IMR-90 (cell line): ENCODE measurements around the gene GALNT17. TPM values are rescaled to one million over a fixed set of nuclear protein-coding genes. Genes with fewer than 3 reads are reported as not detected.

ENCODE experiments used
- ATAC-seq: fragments of 200-7000 bp; cut with Tn5 transposase; 2 replicates; pipeline ENCODE4 v1.9.1; 2020; ENCODE audit warnings: low read depth, mild to moderate bottlenecking, moderate library complexity
- BruUV-seq: library from RNA; stranded (reverse); fragments of 400-500 nt; replicated peaks from 2 replicates; lab custom pipeline; 2021; lab: Mats Ljungman, UMichigan
- CTCF ChIA-PET: fragments of 300-600 bp; formaldehyde crosslinking; extraction: SDS; loops from one replicate; lab custom pipeline; 2021; ENCODE audit warnings: antibody characterized with exemption; lab: Yijun Ruan, JAX
- POLR2A ChIA-PET: fragments of 300-600 bp; sonication (Branson Sonifier 250); formaldehyde crosslinking; loops from one replicate; lab custom pipeline; 2022; ENCODE audit warnings: antibody characterized with exemption; ENCODE audit not compliant: unreplicated experiment; lab: Charles Lee
- DNase-seq: peaks from one replicate; pipeline ENCODE4 v3.0.0; 2013
- H2AFZ ChIP-seq: replicated peaks from 2 replicates; pipeline ENCODE3; 2013; ENCODE audit warnings: low read length, mild to moderate bottlenecking; ENCODE audit not compliant: poor library complexity
- H2AK5ac ChIP-seq: 2 replicates; pipeline ENCODE4 v1.6.1; 2013; ENCODE audit warnings: low read depth, low read length, inconsistent platforms
- H2AK9ac ChIP-seq: replicated peaks from 2 replicates; pipeline ENCODE3; 2013; ENCODE audit warnings: mild to moderate bottlenecking, low read depth, low read length, moderate library complexity; ENCODE audit not compliant: poor library complexity
- H2BK120ac ChIP-seq: 2 replicates; pipeline ENCODE4 v1.6.1; 2013; ENCODE audit warnings: low read depth, low read length, inconsistent platforms
- H2BK15ac ChIP-seq: 3 replicates; pipeline ENCODE4 v1.6.1; 2013; ENCODE audit warnings: low read depth, low read length, inconsistent platforms
- H2BK20ac ChIP-seq: 2 replicates; pipeline ENCODE4 v1.6.1; 2013; ENCODE audit warnings: low read depth, mild to moderate bottlenecking, inconsistent platforms, low read length, moderate library complexity
- H2BK5ac ChIP-seq: 2 replicates; pipeline ENCODE4 v1.6.1; 2013; ENCODE audit warnings: mild to moderate bottlenecking, low read depth, low read length, inconsistent platforms; ENCODE audit not compliant: poor library complexity, severe bottlenecking
- H3K14ac ChIP-seq: replicated peaks from 2 replicates; pipeline ENCODE4 v1.6.1; 2013; ENCODE audit warnings: low read depth, low read length, inconsistent platforms
- H3K18ac ChIP-seq: 2 replicates; pipeline ENCODE4 v1.6.1; 2013; ENCODE audit warnings: low read depth, low read length, control low read depth
- H3K23ac ChIP-seq: 2 replicates; pipeline ENCODE4 v1.6.1; 2013; ENCODE audit warnings: low read depth, low read length, inconsistent platforms
- H3K27ac ChIP-seq: 2 replicates; pipeline ENCODE4 v1.5.1; 2013; ENCODE audit warnings: mild to moderate bottlenecking, control low read depth, low read length; ENCODE audit not compliant: insufficient read depth
- H3K27me3 ChIP-seq: 2 replicates; pipeline ENCODE4 v1.6.1; 2013; ENCODE audit warnings: low read length; ENCODE audit not compliant: control insufficient read depth, insufficient read depth
- H3K36me3 ChIP-seq: 2 replicates; pipeline ENCODE4 v1.6.1; 2013; ENCODE audit warnings: low read length, mixed read lengths; ENCODE audit not compliant: control insufficient read depth, insufficient read depth
- H3K4ac ChIP-seq: 2 replicates; pipeline ENCODE4 v1.6.1; 2013; ENCODE audit warnings: low read depth, low read length, inconsistent platforms
- H3K4me1 ChIP-seq: 2 replicates; pipeline ENCODE4 v1.6.1; 2013; ENCODE audit warnings: low read length, mixed read lengths; ENCODE audit not compliant: control insufficient read depth, insufficient read depth
- H3K4me2 ChIP-seq: 2 replicates; pipeline ENCODE4 v1.6.1; 2013; ENCODE audit warnings: low read depth, mild to moderate bottlenecking, control low read depth, low read length, moderate library complexity
- H3K4me3 ChIP-seq: 2 replicates; pipeline ENCODE4 v1.5.1; 2013; ENCODE audit warnings: low read depth, mild to moderate bottlenecking, control low read depth, low read length, moderate library complexity; ENCODE audit not compliant: insufficient read depth
- H3K56ac ChIP-seq: 2 replicates; pipeline ENCODE4 v1.6.1; 2013; ENCODE audit warnings: low read length, inconsistent platforms; ENCODE audit not compliant: insufficient read depth; ENCODE audit errors: extremely low read depth
- H3K79me1 ChIP-seq, 2 experiments: 2 replicates each; pipeline ENCODE4 v1.6.1; 2013; ENCODE audit warnings: low read length in 2 of 2, inconsistent platforms in 1 of 2, low read depth in 1 of 2
- H3K9ac ChIP-seq: 2 replicates; pipeline ENCODE4 v1.6.1; 2013; ENCODE audit warnings: low read depth, low read length, control low read depth
- H3K9me1 ChIP-seq: 2 replicates; pipeline ENCODE4 v1.6.1; 2013; ENCODE audit warnings: low read length, inconsistent platforms; ENCODE audit not compliant: insufficient read depth
- H3K9me3 ChIP-seq: 2 replicates; pipeline ENCODE4 v1.6.1; 2013; ENCODE audit warnings: low read length; ENCODE audit not compliant: control insufficient read depth, insufficient read depth
- H4K20me1 ChIP-seq: 2 replicates; pipeline ENCODE4 v1.6.1; 2013; ENCODE audit warnings: low read length, inconsistent platforms; ENCODE audit not compliant: insufficient read depth
- H4K5ac ChIP-seq: 2 replicates; pipeline ENCODE4 v1.6.1; 2013; ENCODE audit warnings: mild to moderate bottlenecking, low read depth, low read length, control low read depth
- H4K8ac ChIP-seq, 2 experiments: 2 replicates each; pipeline ENCODE4 v1.6.1; 2013; ENCODE audit warnings: low read depth in 2 of 2, low read length in 2 of 2, control low read depth in 1 of 2, inconsistent platforms in 1 of 2
- H4K91ac ChIP-seq: 2 replicates; pipeline ENCODE4 v1.6.1; 2013; ENCODE audit warnings: low read depth, low read length, inconsistent platforms; ENCODE audit not compliant: insufficient read depth
- WGBS, 2 experiments: methylation state at CpG; one replicate each; pipeline versions ENCODE4 v1.1.5 to v1.1.7; 2013; ENCODE audit warnings: missing lambda C conversion rate in 2 of 2; ENCODE audit not compliant: insufficient read length in 1 of 2; ENCODE audit errors: extremely low coverage in 2 of 2; 5-methylcytosine and 5-hydroxymethylcytosine counted together
- dilution Hi-C: fragments of 300-500 bp; cut with HindIII; formaldehyde crosslinking; loops from one replicate; pipeline ENCODE4 v1.14.3; 2018; ENCODE audit warnings: low sequenced_read_pairs; ENCODE audit not compliant: unreplicated experiment
- in situ Hi-C: fragments of 300-500 bp; cut with MboI; formaldehyde crosslinking; loops from 3 replicates; pipeline ENCODE4 v1.14.3; 2019; ENCODE audit warnings: low sequenced_read_pairs, inconsistent platforms, mixed read lengths
- intact Hi-C: fragments of 100-400 bp; cut with micrococcal nuclease; formaldehyde crosslinking; loops from 2 replicates; pipeline ENCODE4 v1.10.0; 2022
- polyA plus RNA-seq, 3 experiments: library from polyadenylated mRNA; depleted of rRNA; stranded (reverse); fragments of >200 nt; gene quantifications; 2 replicates each; pipeline ENCODE4 v1.2.3, GENCODE V29; 2012; ENCODE audit warnings: low replicate concordance in 1 of 3
- total RNA-seq: library from RNA; depleted of rRNA; stranded (reverse); fragments of >200 nt; gene quantifications from 2 replicates; pipeline ENCODE4 v1.2.3, GENCODE V29; 2012
- TF ChIP-seq, protein P1 (sequence below): fragments of 150-350 bp; IDR thresholded peaks from 2 replicates; pipeline ENCODE4 v1.6.1; 2016; ENCODE audit warnings: low read depth, mild to moderate bottlenecking, low read length, moderate library complexity, borderline replicate concordance
- TF ChIP-seq, protein P2 (sequence below): fragments of 150-350 bp; IDR thresholded peaks from 2 replicates; pipeline ENCODE4 v1.6.1; 2017; ENCODE audit warnings: mild to moderate bottlenecking, antibody characterized with exemption, low read length, low read depth

GALNT17 gene
- total and polyA plus RNA-seq, 2 of the 4 experiments (the other 2 are of a cell fraction) = not detected

DNA sequence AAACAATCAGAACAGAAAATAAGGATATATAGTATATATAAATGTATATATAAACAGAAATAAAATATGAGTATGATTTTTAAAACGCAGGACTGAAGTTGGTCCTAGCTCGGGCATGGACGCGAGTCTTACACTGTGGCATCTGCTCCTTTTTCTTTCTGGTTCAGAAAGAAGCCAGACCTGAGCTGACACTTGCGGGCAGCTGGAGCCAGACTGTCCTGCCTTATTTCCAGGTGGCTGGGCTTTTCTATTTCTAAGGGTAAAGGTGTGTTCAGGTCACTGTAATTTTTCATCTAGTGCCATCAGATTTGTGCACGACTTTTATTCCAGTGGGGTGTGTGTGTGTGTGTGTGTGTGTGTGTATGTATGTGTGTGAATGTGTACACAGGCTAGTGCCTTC, 166.4 kb downstream of the GALNT17 start:
- Histone ChIP-seq H3K4me2 (no peak overlapping the region), H3K4me1 (no peaks in the 10 kb centered on the region), H3K4ac (no peak overlapping the region), H4K5ac (no peak overlapping the region), H3K27ac (no peak overlapping the region), H2BK5ac (no peak overlapping the region), H3K9me1 (no peaks in the 10 kb centered on the region), H3K9me3 (peaks cover 12% of the 10 kb centered on the region), H3K56ac (no peak overlapping the region), H2BK120ac (no peak overlapping the region), H3K14ac (no peak overlapping the region), H3K18ac (no peak overlapping the region), H3K9ac (no peak overlapping the region), H3K4me3 (no peak overlapping the region), H3K27me3 (no peaks in the 10 kb centered on the region), H4K8ac (no peak overlapping the region), H4K20me1 (no peaks in the 10 kb centered on the region), H4K91ac (no peak overlapping the region), H3K36me3 (no peaks in the 10 kb centered on the region), H2AK9ac (no peak overlapping the region), H2AFZ (no peak overlapping the region), H3K23ac (no peak overlapping the region), H2BK15ac (no peak overlapping the region), H2BK20ac (no peak overlapping the region), H2AK5ac (no peak overlapping the region), H3K79me1 (no peaks in the 10 kb centered on the region)
- intact Hi-C loops = no loop called here
- no TSS peak for BruUV-seq
- dilution Hi-C loops = no loop called here
- WGBS, 2 experiments = no CpG with 5 or more reads among the region's 6 CpGs
- in situ Hi-C loops = no loop called here
- TF ChIP-seq, protein P1, sequence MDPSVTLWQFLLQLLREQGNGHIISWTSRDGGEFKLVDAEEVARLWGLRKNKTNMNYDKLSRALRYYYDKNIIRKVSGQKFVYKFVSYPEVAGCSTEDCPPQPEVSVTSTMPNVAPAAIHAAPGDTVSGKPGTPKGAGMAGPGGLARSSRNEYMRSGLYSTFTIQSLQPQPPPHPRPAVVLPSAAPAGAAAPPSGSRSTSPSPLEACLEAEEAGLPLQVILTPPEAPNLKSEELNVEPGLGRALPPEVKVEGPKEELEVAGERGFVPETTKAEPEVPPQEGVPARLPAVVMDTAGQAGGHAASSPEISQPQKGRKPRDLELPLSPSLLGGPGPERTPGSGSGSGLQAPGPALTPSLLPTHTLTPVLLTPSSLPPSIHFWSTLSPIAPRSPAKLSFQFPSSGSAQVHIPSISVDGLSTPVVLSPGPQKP = no peak
- TF ChIP-seq, protein P2, sequence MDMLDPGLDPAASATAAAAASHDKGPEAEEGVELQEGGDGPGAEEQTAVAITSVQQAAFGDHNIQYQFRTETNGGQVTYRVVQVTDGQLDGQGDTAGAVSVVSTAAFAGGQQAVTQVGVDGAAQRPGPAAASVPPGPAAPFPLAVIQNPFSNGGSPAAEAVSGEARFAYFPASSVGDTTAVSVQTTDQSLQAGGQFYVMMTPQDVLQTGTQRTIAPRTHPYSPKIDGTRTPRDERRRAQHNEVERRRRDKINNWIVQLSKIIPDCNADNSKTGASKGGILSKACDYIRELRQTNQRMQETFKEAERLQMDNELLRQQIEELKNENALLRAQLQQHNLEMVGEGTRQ = no peak
- ChIA-PET POLR2A (no interaction called here), CTCF (no interaction called here)
- DNase-seq (no peak), ATAC-seq (no peak)
